ENCODE results near the gene KLHL9.

GRCh38 chr9:21314152-21314551 is 21.1 kb downstream of the KLHL9 start:
- TF ChIP-seq TSHZ2 (CRISPR knock-in tag; IDR thresholded peaks at IDR 0.05) (no peak), CSDC2 (CRISPR knock-in tag; IDR thresholded peaks at IDR 0.05) (no peak), ZFP3 (CRISPR knock-in tag; IDR thresholded peaks at IDR 0.05) (no peak), ZNF8 (CRISPR knock-in tag; IDR thresholded peaks at IDR 0.05) (no peak), RARB (CRISPR knock-in tag; IDR thresholded peaks at IDR 0.05) (no peak), CREB5 (CRISPR knock-in tag; IDR thresholded peaks at IDR 0.05; ENCODE audit: low read depth) (no peak)
